ENCODE results near the gene LOXL3.

DNA sequence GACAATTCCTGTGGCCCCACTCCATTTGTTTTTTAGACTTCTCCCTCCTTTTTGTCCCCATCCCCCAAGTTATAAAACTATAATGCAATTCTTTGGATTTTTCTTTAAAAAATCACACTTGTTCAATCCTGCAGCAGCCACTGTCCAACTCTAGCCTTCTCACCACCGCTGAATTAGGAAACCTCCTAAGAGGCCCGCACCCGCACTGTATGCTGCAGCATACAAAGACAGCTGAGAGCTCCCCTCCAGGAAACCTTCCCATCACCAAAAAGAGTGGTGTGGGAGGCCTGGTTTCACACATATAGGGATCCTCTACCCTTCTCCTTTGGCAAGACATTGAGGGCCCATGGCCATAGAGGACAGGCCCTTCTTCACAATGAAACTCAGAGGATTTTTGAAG, 49.2 kb downstream of the LOXL3 start:
- TF ChIP-seq, protein P1, sequence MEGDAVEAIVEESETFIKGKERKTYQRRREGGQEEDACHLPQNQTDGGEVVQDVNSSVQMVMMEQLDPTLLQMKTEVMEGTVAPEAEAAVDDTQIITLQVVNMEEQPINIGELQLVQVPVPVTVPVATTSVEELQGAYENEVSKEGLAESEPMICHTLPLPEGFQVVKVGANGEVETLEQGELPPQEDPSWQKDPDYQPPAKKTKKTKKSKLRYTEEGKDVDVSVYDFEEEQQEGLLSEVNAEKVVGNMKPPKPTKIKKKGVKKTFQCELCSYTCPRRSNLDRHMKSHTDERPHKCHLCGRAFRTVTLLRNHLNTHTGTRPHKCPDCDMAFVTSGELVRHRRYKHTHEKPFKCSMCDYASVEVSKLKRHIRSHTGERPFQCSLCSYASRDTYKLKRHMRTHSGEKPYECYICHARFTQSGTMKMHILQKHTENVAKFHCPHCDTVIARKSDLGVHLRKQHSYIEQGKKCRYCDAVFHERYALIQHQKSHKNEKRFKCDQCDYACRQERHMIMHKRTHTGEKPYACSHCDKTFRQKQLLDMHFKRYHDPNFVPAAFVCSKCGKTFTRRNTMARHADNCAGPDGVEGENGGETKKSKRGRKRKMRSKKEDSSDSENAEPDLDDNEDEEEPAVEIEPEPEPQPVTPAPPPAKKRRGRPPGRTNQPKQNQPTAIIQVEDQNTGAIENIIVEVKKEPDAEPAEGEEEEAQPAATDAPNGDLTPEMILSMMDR (IDR thresholded peaks at IDR 0.05; ENCODE audit: low read depth, low read length, poor library complexity, severe bottlenecking): no peak
- no peak for TF ChIP-seq EZH2phosphoT487 (IDR thresholded peaks at IDR 0.05; ENCODE audit: borderline replicate concordance, low read length)

Measured in DOHH2 (cell line).